ENCODE measurements around the gene ADAM10. TPM values are rescaled to one million over a fixed set of nuclear protein-coding genes. Genes with fewer than 3 reads are reported as not detected.
A peak's percentile ranks its signal among the peaks of the same experiment; 100 is the strongest.

ADAM10 gene
- total RNA-seq, 1 donor from 2014 or later = 84.4 TPM

DNA sequence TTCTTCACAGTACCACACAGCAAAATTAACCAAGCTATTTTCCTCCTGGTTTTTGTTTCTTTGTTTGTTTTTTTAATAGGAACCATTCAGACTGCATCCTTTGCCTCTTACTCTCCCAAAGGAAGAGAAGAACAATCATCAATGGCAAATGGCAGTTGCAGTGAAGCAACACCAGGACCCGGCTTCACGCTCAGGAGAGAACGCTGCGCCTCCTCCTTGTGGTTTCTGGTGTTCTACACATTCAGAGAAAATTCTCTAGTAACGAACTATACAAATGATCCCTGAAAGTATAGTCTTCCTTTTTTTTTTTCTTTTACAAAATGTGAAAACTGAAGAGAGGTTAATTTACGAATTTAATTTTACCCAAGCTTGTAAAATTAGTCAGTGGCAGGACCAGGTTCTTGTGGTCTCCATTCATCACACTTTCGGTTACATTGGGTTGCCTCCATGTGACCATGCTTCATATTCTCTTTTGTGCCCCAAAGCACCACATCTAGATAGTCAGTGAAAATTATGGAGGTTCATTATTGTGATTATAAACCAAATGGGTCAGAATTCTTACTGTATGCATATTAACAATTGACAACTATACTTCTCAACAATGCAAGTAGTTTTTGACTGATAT, 11.0 kb upstream of the ADAM10 start:
- FAIRE-seq (no peak), DNase-seq (ENCODE audit: low spot score in 2 of 2) (no peak)

DNA sequence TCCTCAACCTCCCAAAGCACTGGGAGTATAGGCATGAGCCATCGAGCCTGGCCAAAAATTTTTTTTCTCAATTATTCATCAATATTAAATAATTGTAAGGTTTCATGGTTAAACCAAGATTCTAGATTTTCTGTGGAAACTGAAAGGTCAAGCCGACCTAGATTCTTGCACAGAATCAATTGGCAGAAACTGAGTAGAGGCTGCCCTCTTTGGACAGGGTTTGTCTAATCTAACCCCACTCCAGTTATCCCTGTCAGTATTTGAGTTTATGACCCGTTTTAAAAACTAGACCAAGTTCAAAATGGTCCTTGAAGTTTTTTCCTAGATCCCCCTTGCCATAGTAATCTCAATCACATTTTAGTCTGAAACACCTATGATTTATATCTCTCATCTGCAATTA, 8.6 kb upstream of the ADAM10 start:
- no peak for FAIRE-seq
- no peak for DNase-seq (ENCODE audit: low spot score in 2 of 2)

DNA sequence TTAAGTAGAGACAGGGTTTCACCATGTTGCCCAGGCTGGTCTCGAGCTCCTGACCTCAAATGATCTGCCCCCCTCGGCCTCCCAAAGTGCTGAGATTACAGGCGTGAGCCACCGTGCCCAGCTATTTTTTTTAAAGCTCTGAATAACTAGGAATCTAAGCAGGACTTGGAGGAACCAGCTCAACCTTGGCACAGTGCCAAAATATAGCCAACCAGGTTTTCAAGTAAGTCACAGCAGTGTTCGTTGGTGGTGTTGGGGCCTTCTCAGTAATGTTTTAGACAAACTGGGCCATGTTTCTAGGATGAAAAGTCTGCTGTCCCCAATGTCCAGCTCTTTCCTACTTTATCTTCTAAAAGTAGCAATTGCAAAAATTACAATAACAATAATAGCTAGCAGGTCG, 6.4 kb upstream of the ADAM10 start:
- DNase-seq (ENCODE audit: low spot score in 2 of 2) = no peak
- no peak for FAIRE-seq

DNA sequence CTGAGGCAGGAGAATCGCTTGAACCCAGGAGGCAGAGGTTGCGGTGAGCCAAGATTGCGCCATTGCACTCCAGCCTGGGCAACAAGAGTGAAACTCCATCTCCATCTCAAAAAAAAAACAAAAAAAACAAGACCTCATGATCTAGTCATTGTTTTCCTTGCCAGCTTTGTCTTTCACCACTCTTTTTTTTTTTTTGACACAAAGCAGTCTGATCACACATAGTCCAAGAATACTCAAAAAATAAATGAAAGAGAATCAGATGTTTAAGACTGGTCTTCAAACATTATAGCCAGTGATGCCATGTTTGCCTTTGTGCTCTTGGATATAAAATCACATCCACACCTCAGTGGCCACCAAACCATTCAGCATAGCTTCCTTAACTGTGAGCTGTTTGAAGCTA, 5.8 kb upstream of the ADAM10 start:
- no peak for FAIRE-seq
- DNase-seq (ENCODE audit: low spot score in 2 of 2) = no peak

DNA sequence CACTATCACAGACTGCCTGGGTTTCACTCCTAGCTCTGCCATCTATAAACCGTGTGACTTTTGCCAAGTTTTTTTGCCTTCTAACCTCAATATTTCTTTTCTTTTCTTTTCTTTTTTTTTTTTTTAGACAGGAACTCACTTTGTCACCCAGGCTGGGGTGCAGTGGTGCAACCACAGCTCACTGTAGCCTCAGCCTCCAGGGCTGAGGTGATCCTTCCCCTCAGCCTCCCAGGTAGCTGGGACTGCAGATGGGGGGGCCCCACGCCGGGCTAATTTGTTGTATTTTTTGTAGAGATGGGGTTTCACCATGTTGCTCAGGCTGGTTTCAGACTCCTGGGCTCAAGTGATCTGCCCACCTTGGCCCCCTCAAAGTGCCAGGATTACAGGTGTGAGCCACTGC, 3.2 kb upstream of the ADAM10 start:
- FAIRE-seq (no peak), DNase-seq (ENCODE audit: low spot score in 2 of 2) (no peak)

DNA sequence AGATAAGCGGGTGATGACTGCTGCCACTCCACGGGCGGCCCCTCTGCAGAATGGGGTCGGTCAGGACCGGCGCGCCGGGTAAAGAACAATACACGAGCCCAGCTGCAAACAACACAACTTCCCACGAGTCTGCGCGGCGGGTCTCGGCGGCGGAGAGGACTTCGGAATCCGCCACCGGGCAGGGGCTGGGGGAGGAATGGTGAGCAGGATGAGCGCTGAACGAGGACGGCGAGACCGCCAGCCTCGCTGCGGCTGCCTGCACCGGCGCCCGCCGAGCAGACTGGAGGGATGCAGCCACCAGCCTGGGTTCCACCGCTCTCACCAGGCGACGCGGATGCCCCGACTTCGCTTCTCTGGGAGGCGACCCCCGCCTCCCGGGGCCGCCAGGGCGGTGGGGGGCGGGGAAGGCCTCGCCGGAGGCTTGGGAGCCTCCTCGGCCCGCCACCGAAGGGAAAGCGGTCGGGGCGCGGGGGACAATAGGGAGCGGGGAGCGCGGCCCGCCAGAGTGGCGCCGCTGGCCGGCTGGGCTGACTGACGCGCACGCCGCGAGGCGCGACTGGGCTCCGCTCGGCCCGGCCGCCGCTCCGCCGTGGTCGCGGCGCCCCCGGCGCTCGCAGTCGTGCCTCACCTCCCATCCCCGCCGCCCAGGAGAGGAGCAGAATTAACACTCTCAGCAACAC, 515 bp downstream of the ADAM10 start:
- peak; percentile 37 to 58 for DNase-seq (ENCODE audit: low spot score in 2 of 2)
- FAIRE-seq = no peak

DNA sequence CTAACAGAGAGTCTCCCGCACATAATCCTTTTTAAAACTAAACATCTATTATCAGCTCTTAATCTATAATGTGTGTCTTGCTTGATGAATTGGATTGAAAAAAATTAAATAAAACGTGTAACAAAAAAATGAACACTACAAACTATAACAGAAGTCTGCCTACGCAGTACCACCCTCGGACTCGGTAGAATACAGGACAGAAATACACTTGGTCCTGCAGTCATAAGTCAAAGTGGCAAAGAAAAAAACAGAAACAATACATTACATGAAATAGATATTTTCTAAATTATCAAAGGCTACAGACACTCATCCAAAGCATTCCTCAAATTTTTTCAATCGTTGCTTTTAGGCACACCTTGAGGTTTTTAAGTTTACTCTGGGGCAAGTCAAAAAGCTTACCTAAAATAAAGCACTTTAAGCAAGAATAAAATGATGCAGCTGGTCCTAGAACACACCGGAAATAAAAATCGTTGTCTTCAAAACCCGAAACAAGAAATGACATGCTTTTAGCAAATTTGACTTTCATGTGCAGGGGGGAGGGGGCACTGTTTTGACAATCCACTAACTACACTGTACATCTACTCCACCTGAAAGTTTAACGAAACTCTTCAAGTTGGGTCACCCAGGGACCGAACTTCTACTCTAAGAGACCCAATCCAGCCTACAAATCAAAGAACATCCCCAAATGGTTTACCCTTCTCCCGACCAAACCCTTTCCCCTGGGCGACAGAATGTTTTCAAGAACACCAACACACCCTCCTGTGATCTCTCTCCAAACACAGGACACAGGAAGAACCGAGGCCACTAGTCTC, 1.3 kb downstream of the ADAM10 start:
- DNase-seq (ENCODE audit: low spot score in 2 of 2) (peak in 1 of 2 donors; percentile 18), FAIRE-seq (no peak)

DNA sequence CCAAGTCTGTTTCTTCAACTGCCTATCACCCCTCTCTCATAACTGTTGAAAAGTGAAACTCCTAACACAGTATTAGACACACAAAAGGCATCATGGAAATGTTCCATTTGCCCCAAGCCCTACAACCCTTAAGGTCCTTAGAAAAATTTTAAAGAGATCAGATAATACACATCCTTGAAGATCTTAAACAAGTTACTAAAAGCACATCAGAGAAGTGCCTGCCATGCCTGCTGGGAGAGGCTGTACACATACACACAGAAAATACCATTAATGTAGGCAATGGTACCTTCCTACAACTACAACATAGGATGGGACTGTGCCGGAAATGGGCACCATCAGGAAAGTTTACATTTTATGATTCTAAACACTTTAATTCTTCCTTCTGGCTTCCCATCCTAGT, 3.3 kb downstream of the ADAM10 start:
- no peak for FAIRE-seq

DNA sequence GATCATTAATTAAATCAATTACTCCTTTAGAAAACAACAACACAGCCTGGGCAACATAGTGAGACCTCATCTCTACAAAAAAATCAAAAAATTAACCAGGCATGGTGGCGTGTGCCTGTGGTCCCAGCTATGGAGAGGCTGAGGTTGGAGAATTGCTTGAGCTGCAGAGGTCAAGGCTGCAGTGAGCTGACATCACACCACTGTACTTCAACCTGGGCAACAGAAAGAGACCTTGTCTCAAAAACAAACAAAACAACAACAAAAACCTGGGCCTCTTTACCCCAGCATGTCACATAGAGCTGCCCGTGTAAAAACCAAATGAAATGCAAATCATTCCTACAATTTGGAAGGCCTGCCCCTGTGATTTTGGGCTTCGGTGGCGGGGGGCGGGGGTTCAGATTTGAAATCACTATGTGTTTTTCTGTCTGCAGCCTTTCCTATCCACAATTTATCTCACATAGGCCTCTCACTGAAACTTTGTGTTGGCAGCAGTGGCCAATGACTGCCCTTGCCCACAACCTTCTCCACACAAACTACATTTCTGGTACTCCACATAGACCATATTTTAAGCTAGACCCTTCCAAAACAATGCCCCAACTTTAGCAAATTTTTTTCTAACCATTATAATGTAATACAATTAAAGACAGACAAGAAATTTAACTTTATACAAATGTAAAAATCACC, 6.5 kb downstream of the ADAM10 start:
- no peak for DNase-seq (ENCODE audit: low spot score in 2 of 2)
- FAIRE-seq = no peak

More for the DNA sequence above, 3.3 kb downstream of the ADAM10 start:
- no peak for DNase-seq (ENCODE audit: low spot score in 2 of 2)

DNA sequence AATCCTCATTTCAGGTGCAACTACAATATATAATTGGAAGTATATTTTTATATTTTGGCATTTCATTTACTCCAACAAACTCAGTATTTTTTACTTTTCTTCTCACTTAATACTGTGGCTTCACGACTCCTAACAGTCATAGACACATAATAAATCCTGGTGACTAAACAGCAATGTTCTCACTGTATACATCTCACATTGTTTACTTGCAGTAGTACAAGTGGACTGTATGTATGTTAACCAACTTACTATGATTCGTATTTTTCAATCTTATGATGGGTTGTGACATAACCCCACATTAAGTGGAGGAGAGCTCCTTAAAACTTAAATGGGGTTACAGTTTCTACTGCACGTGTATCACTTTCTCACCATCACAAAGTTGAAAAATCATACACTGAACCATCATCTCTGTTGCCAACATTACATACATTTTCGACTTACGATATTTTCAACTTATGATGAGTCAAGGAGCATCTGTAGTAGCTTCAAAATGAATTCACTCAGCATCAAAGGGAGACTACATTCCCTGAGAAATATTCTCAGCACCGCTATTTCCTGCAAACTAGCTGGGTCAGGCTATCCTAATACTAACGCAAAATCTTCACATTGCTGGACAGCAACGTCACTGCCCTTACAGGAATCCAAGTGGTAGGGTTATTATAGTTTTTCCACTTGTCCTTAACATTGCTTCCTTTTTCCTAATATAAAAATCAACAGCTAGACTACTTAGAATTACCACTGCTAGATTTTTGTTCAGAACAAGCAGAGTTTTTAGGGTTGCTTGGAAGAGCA, 7.3 kb downstream of the ADAM10 start:
- FAIRE-seq (no peak), DNase-seq (ENCODE audit: low spot score in 2 of 2) (no peak)

DNA sequence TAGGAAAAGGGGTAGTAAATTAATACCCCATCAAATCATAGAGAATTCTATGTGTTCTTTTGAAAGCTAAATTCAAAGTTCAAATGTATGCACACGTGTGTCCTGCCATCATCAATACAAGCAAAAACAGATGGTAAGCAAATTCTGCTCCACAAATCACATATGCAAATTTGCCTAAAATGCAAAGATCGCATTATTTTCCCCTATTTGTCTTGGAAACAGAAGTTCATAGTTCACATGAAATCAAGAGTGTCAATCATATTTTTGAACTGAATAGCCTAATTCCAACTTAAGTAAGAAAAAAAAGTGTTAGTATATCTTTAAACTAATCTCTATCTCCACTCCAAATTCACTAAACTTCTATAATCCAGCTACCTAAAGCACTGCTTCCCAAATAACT, 8.5 kb downstream of the ADAM10 start:
- no peak for DNase-seq (ENCODE audit: low spot score in 2 of 2)
- no peak for FAIRE-seq

DNA sequence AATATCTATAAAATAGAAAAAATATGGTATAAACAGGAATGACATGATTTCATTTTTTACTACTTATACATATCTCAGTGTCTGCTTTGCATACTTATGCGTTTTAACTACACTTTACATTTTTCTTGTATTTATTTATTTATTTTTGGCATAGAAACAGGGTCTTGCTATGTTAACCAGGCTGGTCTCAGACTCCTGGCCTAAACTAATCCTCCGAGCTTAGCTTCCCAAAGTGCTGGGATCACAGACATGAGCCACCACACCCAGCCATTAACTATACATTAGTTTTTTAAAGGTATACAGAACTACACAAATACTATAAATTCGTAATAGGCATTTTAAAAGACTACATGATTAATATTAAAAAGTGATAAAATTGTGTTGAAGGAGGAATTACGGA, 9.1 kb downstream of the ADAM10 start:
- no peak for DNase-seq (ENCODE audit: low spot score in 2 of 2)
- no peak for FAIRE-seq

DNA sequence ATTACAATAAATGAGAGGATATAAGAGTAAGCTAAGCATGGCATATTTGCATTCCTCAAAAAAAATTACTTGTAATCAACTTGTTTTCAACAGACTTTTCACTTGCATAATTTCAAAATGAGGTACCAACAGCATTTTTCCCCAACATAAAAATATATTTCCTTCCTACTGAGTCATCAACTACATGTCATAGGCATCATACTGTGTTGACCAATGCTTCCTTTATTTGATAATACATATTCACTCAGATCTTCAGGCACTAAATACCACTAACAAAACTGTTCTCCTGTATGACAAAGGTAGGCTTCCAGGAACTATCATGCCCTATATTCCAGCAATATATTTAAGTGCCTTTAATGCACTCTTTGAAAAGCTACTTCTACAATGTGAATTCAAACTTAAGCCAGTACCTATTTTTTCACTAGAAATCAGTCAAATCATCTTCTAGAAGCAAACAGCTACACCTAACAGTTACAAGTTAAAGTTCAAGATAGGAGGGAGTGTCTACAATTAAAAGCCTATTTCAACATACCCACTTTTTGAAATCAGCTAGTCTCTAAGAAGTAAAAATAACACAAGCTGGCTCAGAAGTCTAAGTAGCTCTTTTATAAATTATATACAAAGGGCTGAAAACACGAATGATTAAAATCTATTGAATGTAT, 11.3 kb downstream of the ADAM10 start:
- DNase-seq (ENCODE audit: low spot score in 2 of 2) (no peak), FAIRE-seq (no peak)

DNA sequence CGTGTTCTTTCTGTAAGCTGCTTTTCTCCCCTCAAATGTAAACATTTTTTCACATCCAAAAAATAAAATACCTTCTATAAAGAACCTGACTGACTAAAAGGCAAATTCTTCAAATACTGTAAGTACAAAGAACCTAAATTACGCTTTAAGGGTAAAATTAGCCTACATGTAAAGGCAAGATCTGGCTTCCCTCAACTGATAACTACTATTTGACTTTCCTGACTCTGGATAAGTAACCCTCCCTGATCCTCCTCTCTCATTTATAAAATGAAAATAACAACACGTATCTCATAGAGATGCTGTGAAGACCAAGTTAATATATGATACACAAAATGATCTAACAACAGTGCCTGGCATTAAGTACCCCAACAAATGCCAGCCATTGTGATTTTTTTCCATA, 12.2 kb downstream of the ADAM10 start:
- DNase-seq (ENCODE audit: low spot score in 2 of 2) (no peak), FAIRE-seq (no peak)

DNA sequence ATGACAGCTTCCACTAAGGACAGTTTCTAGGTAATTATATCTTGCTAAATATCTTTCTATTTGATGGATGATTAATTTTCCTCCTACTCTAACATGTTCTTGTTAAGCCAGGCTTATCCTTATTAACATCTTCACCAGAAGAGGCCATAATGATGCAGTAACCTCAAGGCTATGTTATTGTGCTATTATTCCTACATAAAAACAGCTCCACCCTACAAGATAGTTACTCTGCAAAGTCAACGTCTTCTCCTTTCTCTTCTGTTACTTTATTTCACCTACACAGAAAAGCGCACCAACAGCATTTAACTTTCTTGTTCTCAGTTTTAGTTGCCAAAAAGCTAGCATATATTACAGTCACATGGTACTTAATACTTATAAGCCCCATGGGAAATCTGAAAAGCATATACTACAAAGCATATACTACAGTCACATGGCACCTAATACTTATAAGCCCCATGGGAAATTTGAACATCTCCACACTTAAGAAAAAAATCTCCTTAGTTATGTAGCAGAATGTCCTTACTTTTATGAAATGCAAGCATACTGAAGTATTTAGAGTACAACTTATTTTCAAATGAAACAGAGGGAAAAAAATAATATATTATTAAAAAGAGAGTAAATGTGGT, 13.4 kb downstream of the ADAM10 start:
- no peak for DNase-seq (ENCODE audit: low spot score in 2 of 2)
- FAIRE-seq = no peak

DNA sequence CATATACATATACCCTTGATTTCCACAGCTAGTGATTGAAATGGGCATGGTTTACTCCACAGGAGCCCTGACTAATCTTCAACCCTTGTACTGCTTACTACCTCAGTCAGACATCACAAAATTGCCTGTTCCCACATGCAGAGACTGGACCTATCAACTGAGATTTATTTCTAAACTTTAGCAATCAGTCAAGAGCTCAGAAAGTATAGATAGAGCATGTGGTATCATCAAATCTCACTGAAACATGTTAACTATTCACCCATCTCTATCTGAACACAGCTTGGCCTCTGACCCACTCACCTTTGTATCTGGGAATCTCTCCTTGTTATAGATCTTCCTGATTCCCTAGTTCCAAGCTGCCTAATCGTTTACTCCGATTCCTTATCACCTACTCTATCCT, 14.6 kb downstream of the ADAM10 start:
- DNase-seq (ENCODE audit: low spot score in 2 of 2) = no peak
- no peak for FAIRE-seq

DNA sequence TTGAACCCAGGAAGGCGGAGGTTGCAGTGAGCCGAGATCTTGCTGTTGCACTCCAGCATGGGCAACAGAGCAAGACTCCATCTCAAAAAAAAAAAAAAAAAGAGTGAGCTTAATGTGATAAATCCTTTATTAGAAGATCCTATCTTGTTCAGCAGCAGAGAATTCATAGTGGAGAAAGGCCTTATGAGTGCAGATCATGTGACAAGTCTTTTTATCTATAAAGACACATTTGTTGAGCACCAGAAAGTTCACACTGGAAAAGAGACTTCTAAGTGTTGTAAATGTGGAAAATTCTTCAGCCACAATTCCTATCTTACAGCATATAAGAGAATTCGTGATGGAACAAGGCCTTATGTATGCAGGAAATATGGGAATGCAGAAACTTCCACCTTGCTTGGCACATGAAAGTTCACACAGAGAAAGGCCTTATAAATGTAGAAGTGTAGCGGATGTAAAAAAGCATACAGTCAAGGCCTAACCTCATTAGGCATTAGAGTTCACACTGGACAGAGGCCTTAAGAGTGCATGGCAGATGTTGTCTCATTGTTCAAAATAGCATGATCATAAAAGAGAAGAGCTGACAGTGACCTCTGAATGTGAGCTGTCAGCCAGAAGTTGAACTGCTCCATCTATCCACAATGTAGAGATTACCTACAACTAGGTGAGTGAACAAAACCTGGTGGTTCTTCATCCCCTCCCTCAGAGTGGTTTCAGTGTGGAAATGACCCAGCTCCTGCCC, 16.7 kb downstream of the ADAM10 start:
- DNase-seq (ENCODE audit: low spot score in 2 of 2) (no peak), FAIRE-seq (no peak)

DNA sequence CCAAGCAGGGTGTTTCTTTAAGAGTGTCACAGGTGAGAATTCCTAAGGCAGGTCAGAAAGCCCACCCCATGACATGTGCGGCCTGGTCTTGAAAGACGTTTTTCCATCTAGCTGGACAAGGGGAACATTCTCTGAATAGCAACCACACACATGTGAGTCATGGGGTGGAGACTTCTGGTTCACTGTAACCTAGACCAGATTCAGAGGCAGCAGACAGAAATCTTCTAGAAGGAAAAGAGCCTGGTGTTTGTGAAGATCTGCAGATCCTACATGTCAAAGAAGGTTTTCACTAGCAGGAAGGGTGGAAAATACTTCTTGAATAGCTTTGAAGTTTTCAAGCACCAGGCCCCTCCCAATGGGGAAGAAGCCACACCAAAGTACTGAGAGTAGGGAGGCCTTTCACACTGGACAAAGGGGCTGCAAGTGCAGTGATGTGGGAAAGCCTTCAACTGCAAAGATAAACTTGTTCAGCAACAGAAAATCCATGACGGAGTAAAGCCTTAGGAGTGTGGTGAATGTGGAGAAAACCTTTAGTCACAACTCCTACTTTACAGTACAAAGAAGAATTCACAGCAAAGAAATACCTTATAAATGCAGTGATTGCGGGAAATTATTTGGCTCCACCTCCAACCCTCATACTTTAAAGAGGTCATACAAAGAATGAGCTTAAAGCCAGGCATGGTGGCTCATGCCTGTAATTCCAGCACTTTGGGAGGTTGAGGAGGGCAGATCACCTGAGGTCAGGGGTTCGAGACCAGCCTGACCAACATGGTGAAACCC, 17.6 kb downstream of the ADAM10 start:
- FAIRE-seq (no peak), DNase-seq (ENCODE audit: low spot score in 2 of 2) (no peak)
